GM12892 (cell line): Measurements from ENCODE around the gene BRF1.

Source experiments
- POLR2A ChIP-seq: IDR thresholded peaks from 2 replicates; pipeline ENCODE4 v1.6.1; 2011; ENCODE audit warnings: low read depth, low read length, control low read depth
- TAF1 ChIP-seq: IDR thresholded peaks from 2 replicates; pipeline ENCODE4 v1.6.1; 2011; ENCODE audit warnings: low read depth, mild to moderate bottlenecking, control low read depth, low read length, borderline replicate concordance

DNA sequence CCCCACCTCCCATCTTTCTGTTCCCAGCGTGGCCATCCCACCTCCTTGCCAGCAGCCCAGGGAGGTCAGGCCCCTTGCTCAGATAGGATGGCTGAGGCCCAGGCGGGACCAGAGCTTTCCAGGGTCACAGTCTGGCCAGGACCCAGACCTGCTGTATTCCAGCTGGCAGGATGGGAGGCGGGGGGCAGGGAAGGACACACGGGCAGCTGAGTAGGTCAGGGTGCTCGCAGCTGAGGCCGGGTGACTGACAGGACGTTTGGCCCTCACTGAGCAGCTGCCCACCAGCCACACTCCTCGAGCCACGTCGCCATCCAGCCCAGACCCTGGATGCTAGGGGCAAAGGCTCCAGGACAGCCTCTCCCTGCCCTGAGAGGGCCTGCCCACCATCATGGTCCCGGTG is 123.7 kb downstream of the BRF1 start:
- no peak for TF ChIP-seq POLR2A
- no peak for TF ChIP-seq TAF1
